ENCODE results near the gene KIT. TPM values are rescaled to one million over a fixed set of nuclear protein-coding genes. Genes with fewer than 3 reads are reported as not detected.

Gene KIT
- total RNA-seq, 1 donor from 2014 or later = 14.5 TPM

DNA sequence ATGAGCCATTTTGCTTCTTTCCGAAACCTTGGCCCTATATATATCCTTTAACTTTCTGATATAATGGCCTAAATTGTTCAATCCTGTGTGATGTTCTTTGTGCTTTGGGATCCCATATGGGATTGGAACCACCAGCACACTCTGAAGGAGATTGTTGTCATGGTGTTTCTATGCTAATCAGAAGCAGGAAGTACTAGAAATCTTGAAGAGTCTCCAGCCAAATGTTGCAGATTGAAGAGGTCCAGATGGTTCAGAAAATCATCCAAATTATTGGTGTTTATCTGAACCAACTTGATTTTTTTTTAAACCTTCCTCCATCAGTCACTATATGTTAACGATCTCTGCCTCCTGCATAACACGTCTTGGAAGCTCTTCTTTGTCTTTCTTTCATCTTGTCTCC, 72.8 kb downstream of the KIT start:
- H3K4me1 Mint-ChIP-seq = no peaks in the 10 kb centered on the region
- no peak overlapping the region for H3K4me3 Mint-ChIP-seq
- TF ChIP-seq, protein P1, sequence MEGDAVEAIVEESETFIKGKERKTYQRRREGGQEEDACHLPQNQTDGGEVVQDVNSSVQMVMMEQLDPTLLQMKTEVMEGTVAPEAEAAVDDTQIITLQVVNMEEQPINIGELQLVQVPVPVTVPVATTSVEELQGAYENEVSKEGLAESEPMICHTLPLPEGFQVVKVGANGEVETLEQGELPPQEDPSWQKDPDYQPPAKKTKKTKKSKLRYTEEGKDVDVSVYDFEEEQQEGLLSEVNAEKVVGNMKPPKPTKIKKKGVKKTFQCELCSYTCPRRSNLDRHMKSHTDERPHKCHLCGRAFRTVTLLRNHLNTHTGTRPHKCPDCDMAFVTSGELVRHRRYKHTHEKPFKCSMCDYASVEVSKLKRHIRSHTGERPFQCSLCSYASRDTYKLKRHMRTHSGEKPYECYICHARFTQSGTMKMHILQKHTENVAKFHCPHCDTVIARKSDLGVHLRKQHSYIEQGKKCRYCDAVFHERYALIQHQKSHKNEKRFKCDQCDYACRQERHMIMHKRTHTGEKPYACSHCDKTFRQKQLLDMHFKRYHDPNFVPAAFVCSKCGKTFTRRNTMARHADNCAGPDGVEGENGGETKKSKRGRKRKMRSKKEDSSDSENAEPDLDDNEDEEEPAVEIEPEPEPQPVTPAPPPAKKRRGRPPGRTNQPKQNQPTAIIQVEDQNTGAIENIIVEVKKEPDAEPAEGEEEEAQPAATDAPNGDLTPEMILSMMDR (conservative IDR thresholded peaks at IDR 0.05) = no peak
- H3K27ac Mint-ChIP-seq (ENCODE audit: unreplicated experiment) = no peak overlapping the region
- DNase-seq (ENCODE audit: low read depth, low spot score) = no peak
- H3K36me3 Mint-ChIP-seq (ENCODE audit: low read depth) = peaks cover 28% of the 10 kb centered on the region
- no peaks in the 10 kb centered on the region for H3K27me3 Mint-ChIP-seq (ENCODE audit: low read depth)
- no peaks in the 10 kb centered on the region for H3K9me3 Mint-ChIP-seq

DNA sequence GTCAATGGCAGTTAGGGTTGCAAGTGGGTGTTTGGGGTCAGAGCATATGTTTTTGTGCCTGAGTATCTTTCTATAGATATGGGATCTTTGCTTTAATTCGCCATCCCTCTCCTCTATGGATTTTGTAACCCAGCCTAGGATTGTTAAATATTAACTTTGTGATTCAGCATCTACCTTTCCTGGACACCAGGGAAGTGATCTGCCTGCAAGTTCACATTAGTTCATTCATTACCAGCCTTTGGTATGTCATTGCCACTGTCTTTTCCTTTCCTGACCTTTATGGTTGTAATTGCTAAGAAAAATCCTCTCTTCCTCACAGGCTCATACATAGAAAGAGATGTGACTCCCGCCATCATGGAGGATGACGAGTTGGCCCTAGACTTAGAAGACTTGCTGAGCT, 73.8 kb downstream of the KIT start:
- no peak overlapping the region for H3K4me3 Mint-ChIP-seq
- peaks cover 30% of the 10 kb centered on the region for H3K36me3 Mint-ChIP-seq (ENCODE audit: low read depth)
- peaks cover 3% of the 10 kb centered on the region for H3K9me3 Mint-ChIP-seq
- no peak for DNase-seq (ENCODE audit: low read depth, low spot score)
- H3K27ac Mint-ChIP-seq (ENCODE audit: unreplicated experiment) = no peak overlapping the region
- TF ChIP-seq, protein P1 (conservative IDR thresholded peaks at IDR 0.05) = no peak
- no peaks in the 10 kb centered on the region for H3K27me3 Mint-ChIP-seq (ENCODE audit: low read depth)
- H3K4me1 Mint-ChIP-seq = no peaks in the 10 kb centered on the region

DNA sequence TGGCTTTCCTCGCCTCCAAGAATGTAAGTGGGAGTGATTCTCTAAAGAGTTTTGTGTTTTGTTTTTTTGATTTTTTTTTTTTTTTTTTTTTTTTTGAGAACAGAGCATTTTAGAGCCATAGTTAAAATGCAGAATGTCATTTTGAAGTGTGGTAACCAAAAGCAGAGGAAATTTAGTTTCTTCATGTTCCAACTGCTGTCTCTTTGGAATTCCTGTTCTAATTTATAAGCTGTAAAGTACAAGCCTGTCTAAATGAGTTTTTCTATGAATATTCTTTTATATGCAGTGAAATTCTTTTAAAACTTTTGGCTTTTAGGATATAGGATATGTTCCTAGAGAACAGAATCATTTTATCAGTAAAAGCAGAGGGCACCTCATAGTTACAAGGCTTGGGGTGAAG, 74.2 kb downstream of the KIT start:
- H3K9me3 Mint-ChIP-seq = peaks cover 3% of the 10 kb centered on the region
- H3K4me1 Mint-ChIP-seq = no peaks in the 10 kb centered on the region
- H3K4me3 Mint-ChIP-seq = no peak overlapping the region
- H3K27me3 Mint-ChIP-seq (ENCODE audit: low read depth) = no peaks in the 10 kb centered on the region
- peaks cover 34% of the 10 kb centered on the region for H3K36me3 Mint-ChIP-seq (ENCODE audit: low read depth)
- H3K27ac Mint-ChIP-seq (ENCODE audit: unreplicated experiment) = no peak overlapping the region
- TF ChIP-seq, protein P1 (conservative IDR thresholded peaks at IDR 0.05) = no peak
- DNase-seq (ENCODE audit: low read depth, low spot score) = no peak

DNA sequence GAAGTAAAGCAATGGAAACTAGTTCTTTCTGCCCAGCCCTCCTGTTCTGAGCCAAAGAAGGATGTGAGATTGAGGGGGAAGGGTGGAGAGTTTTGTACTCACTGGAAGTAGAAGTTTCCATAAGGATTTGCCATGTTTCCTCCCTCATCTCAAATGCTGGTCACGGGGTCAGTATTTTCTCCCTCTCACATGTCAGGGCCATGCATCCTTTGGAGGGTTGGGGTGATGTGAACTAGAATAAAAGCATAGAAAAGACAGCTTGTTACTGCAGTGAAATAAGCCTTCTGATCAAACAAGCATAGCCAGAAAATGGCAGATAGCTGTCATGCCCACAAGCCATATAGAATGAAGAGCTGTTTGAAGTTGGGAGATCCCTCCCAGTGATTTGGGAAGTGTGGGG, 79.7 kb downstream of the KIT start:
- TF ChIP-seq, protein P1 (conservative IDR thresholded peaks at IDR 0.05) = no peak
- Mint-ChIP-seq H3K27me3 (ENCODE audit: low read depth) (no peaks in the 10 kb centered on the region), H3K4me1 (peaks cover 16% of the 10 kb centered on the region), H3K36me3 (ENCODE audit: low read depth) (peaks cover 26% of the 10 kb centered on the region), H3K4me3 (no peak overlapping the region), H3K9me3 (peaks cover 3% of the 10 kb centered on the region), H3K27ac (ENCODE audit: unreplicated experiment) (no peak overlapping the region)
- no peak for DNase-seq (ENCODE audit: low read depth, low spot score)

DNA sequence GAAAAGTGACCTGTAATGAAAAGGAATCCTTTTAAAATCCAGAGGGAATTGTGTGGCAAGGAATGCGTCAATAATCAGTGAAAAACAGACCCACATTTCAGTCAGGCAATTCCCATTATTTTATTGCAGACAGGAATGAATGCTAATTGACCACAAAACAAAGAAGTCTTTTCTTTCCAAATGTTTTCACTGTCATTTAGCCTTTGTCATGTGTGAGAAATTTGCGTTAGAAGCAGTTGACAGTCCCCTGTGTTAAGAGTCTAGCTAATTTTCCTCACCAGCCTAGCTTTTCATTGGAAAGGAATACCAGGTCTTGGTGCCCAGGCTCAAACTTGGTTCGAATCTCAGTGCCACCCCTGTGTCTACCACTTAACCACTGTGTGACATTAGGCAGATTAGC, 83.4 kb downstream of the KIT start:
- Mint-ChIP-seq H3K4me3 (no peak overlapping the region), H3K9me3 (peaks cover 11% of the 10 kb centered on the region), H3K36me3 (ENCODE audit: low read depth) (peaks cover 31% of the 10 kb centered on the region), H3K27me3 (ENCODE audit: low read depth) (no peaks in the 10 kb centered on the region), H3K27ac (ENCODE audit: unreplicated experiment) (no peak overlapping the region), H3K4me1 (peaks cover 16% of the 10 kb centered on the region)
- TF ChIP-seq, protein P1 (conservative IDR thresholded peaks at IDR 0.05) = no peak
- DNase-seq (ENCODE audit: low read depth, low spot score) = no peak

Data from neural crest cell (in vitro differentiated cells).